Measurements from ENCODE around the gene SPSB3. TPM values are rescaled to one million over a fixed set of nuclear protein-coding genes. Genes with fewer than 3 reads are reported as not detected.

Gene SPSB3
- total and polyA plus RNA-seq, 5 donors: 24.5 to 51.8 (median 34.3) TPM

GRCh38 chr16:1794221-1794871 is 12.0 kb upstream of the SPSB3 start:
- no peaks in the 10 kb centered on the region for H3K9me3 ChIP-seq (ENCODE audit: control insufficient read depth, low read length)
- H3K27ac ChIP-seq (ENCODE audit: low read length): no peak overlapping the region
- intact Hi-C loops (cut with DNase I): no loop called here
- H3K4me1 ChIP-seq (ENCODE audit: control insufficient read depth, insufficient read depth, low read length): no peaks in the 10 kb centered on the region
- WGBS: 64% methylated on average over 18 of the region's 18 CpGs
- H3K4me3 ChIP-seq (ENCODE audit: low read length): no peak overlapping the region
- ATAC-seq (no peak), DNase-seq (peak in 2 of 3 donors; percentile 40 to 55)
- H3K27me3 ChIP-seq (ENCODE audit: control insufficient read depth, insufficient read depth): no peaks in the 10 kb centered on the region

GRCh38 chr16:1793578-1794220 is 11.3 kb upstream of the SPSB3 start, which contains the start of gene IGFALS:
IGFALS (minus strand) TSS chr16:1793705; CDS start chr16:1793652, 53 bp downstream.
- Histone ChIP-seq H3K4me1 (ENCODE audit: control insufficient read depth, insufficient read depth, low read length) (no peaks in the 10 kb centered on the region), H3K4me3 (ENCODE audit: low read length) (no peak within 1 kb of the TSS), H3K27me3 (ENCODE audit: control insufficient read depth, insufficient read depth) (no peaks in the 10 kb centered on the region), H3K9me3 (ENCODE audit: control insufficient read depth, low read length) (no peaks in the 10 kb centered on the region), H3K27ac (ENCODE audit: low read length) (no peak within 1 kb of the TSS)
- DNase-seq (peak in 1 of 3 donors; percentile 46), ATAC-seq (peak in 1 of 2 donors; percentile 8)
- intact Hi-C loops (cut with DNase I): no loop called here
- WGBS: 58% methylated on average over 28 of the region's 28 CpGs

GRCh38 chr16:1792836-1793577 is 10.6 kb upstream of the SPSB3 start:
- intact Hi-C loops (cut with DNase I): no loop called here

GRCh38 chr16:1791943-1792812 is 9.8 kb upstream of the SPSB3 start:
- Histone ChIP-seq H3K4me3 (ENCODE audit: low read length) (no peak overlapping the region), H3K27me3 (ENCODE audit: control insufficient read depth, insufficient read depth) (no peaks in the 10 kb centered on the region), H3K27ac (ENCODE audit: low read length) (no peak overlapping the region), H3K4me1 (ENCODE audit: control insufficient read depth, insufficient read depth, low read length) (no peaks in the 10 kb centered on the region), H3K9me3 (ENCODE audit: control insufficient read depth, low read length) (no peaks in the 10 kb centered on the region)
- ATAC-seq (no peak), DNase-seq (peak in 2 of 3 donors; percentile 44 to 54)
- intact Hi-C loops (cut with DNase I): no loop called here
- 84% methylated on average over 59 of the region's 59 CpGs for WGBS

More at GRCh38 chr16:1792836-1793577, 10.6 kb upstream of the SPSB3 start:
- WGBS: 85% methylated on average over 33 of the region's 33 CpGs
- DNase-seq: peak in 2 of 3 donors; percentile 42 to 57
- Histone ChIP-seq H3K9me3 (ENCODE audit: control insufficient read depth, low read length) (no peaks in the 10 kb centered on the region), H3K4me1 (ENCODE audit: control insufficient read depth, insufficient read depth, low read length) (no peaks in the 10 kb centered on the region), H3K27ac (ENCODE audit: low read length) (no peak overlapping the region), H3K27me3 (ENCODE audit: control insufficient read depth, insufficient read depth) (no peaks in the 10 kb centered on the region), H3K4me3 (ENCODE audit: low read length) (no peak overlapping the region)
- ATAC-seq: no peak

- H3K27ac ChIP-seq (ENCODE audit: low read length): no peak overlapping the region
- no peak overlapping the region for H3K4me3 ChIP-seq (ENCODE audit: low read length)
- no peaks in the 10 kb centered on the region for H3K9me3 ChIP-seq (ENCODE audit: control insufficient read depth, low read length)
- no peaks in the 10 kb centered on the region for H3K27me3 ChIP-seq (ENCODE audit: control insufficient read depth, insufficient read depth)
- no peaks in the 10 kb centered on the region for H3K4me1 ChIP-seq (ENCODE audit: control insufficient read depth, insufficient read depth, low read length)
- DNase-seq: peak in 2 of 3 donors; percentile 25 to 54
- ATAC-seq: no peak
- intact Hi-C loops (cut with DNase I): no loop called here
- 94% methylated on average over 53 of the region's 53 CpGs for WGBS
These were observed 9.0 kb upstream of the SPSB3 start for GRCh38 chr16:1791256-1791942.

- DNase-seq: peak in 2 of 3 donors; percentile 56
- no peaks in the 10 kb centered on the region for H3K27me3 ChIP-seq (ENCODE audit: control insufficient read depth, insufficient read depth)
- no peak for ATAC-seq
- H3K4me3 ChIP-seq (ENCODE audit: low read length): no peak overlapping the region
- intact Hi-C loops (cut with DNase I): no loop called here
- WGBS: 93% methylated on average over 44 of the region's 44 CpGs
- H3K9me3 ChIP-seq (ENCODE audit: control insufficient read depth, low read length): no peaks in the 10 kb centered on the region
- H3K4me1 ChIP-seq (ENCODE audit: control insufficient read depth, insufficient read depth, low read length): no peaks in the 10 kb centered on the region
- no peak overlapping the region for H3K27ac ChIP-seq (ENCODE audit: low read length)
These were observed 8.4 kb upstream of the SPSB3 start for GRCh38 chr16:1790611-1791255.

GRCh38 chr16:1790261-1790610 is 7.9 kb upstream of the SPSB3 start:
- Histone ChIP-seq H3K27me3 (ENCODE audit: control insufficient read depth, insufficient read depth) (no peaks in the 10 kb centered on the region), H3K9me3 (ENCODE audit: control insufficient read depth, low read length) (no peaks in the 10 kb centered on the region), H3K4me1 (ENCODE audit: control insufficient read depth, insufficient read depth, low read length) (no peaks in the 10 kb centered on the region), H3K4me3 (ENCODE audit: low read length) (no peak overlapping the region), H3K27ac (ENCODE audit: low read length) (no peak overlapping the region)
- 93% methylated on average over 15 of the region's 15 CpGs for WGBS
- DNase-seq (no peak), ATAC-seq (no peak)
- intact Hi-C loops (cut with DNase I): no loop called here

- DNase-seq (peak in 2 of 3 donors; percentile 44 to 62), ATAC-seq (no peak)
- H3K27me3 ChIP-seq (ENCODE audit: control insufficient read depth, insufficient read depth): no peaks in the 10 kb centered on the region
- 89% methylated on average over 25 of the region's 25 CpGs for WGBS
- H3K27ac ChIP-seq (ENCODE audit: low read length): no peak overlapping the region
- H3K4me1 ChIP-seq (ENCODE audit: control insufficient read depth, insufficient read depth, low read length): no peaks in the 10 kb centered on the region
- no peaks in the 10 kb centered on the region for H3K9me3 ChIP-seq (ENCODE audit: control insufficient read depth, low read length)
- H3K4me3 ChIP-seq (ENCODE audit: low read length): no peak overlapping the region
- intact Hi-C loops (cut with DNase I): no loop called here
These were observed 7.3 kb upstream of the SPSB3 start for GRCh38 chr16:1789643-1790045.

GRCh38 chr16:1788708-1789100 is 6.3 kb upstream of the SPSB3 start:
- Histone ChIP-seq H3K4me1 (ENCODE audit: control insufficient read depth, insufficient read depth, low read length) (no peaks in the 10 kb centered on the region), H3K9me3 (ENCODE audit: control insufficient read depth, low read length) (no peaks in the 10 kb centered on the region), H3K4me3 (ENCODE audit: low read length) (no peak overlapping the region), H3K27ac (ENCODE audit: low read length) (no peak overlapping the region), H3K27me3 (ENCODE audit: control insufficient read depth, insufficient read depth) (no peaks in the 10 kb centered on the region)
- ATAC-seq (no peak), DNase-seq (peak in 1 of 3 donors; percentile 36)
- intact Hi-C loops (cut with DNase I): no loop called here
- WGBS: 60% methylated on average over 19 of the region's 19 CpGs

Measured in right cardiac atrium (tissue), 5 donors.